ENCODE measurements around the gene MAPRE2.

MAPRE2 gene

GRCh38 chr18:35186291-35187034 is 145.2 kb downstream of the MAPRE2 start:
- TF ChIP-seq CTCF (IDR thresholded peaks at IDR 0.05; ENCODE audit: low read depth, low read length, poor library complexity, severe bottlenecking) (no peak), EZH2phosphoT487 (IDR thresholded peaks at IDR 0.05; ENCODE audit: borderline replicate concordance, low read length) (no peak)
- peaks cover 13% of the 10 kb centered on the region for H3K4me1 ChIP-seq (ENCODE audit: control insufficient read depth, low read length)
- no peaks in the 10 kb centered on the region for H3K9me2 ChIP-seq (replicated peaks; ENCODE audit: control insufficient read depth, low read length)
- H3F3A ChIP-seq (ENCODE audit: control insufficient read depth, insufficient read depth): no peaks in the 10 kb centered on the region
- H3K27me3 ChIP-seq (ENCODE audit: control insufficient read depth, low read length): no peaks in the 10 kb centered on the region
- H3K36me3 ChIP-seq (ENCODE audit: control insufficient read depth, low read length): no peaks in the 10 kb centered on the region
- no peak overlapping the region for H3K4me2 ChIP-seq (ENCODE audit: low read length)
- H3K4me3 ChIP-seq (ENCODE audit: low read length): no peak overlapping the region
- H3K79me2 ChIP-seq (ENCODE audit: control insufficient read depth, low read length): no peaks in the 10 kb centered on the region
- H3K27ac ChIP-seq (ENCODE audit: low read depth, low read length): no peak overlapping the region
- no peaks in the 10 kb centered on the region for H3K9me3 ChIP-seq (ENCODE audit: control insufficient read depth, insufficient read depth, low read length)
- H4K20me1 ChIP-seq (ENCODE audit: control insufficient read depth, insufficient read depth, low read depth, low read length): no peaks in the 10 kb centered on the region

GRCh38 chr18:35189510-35189909 is 148.3 kb downstream of the MAPRE2 start:
- H3K79me2 ChIP-seq (ENCODE audit: control insufficient read depth, low read length): no peaks in the 10 kb centered on the region
- no peaks in the 10 kb centered on the region for H4K20me1 ChIP-seq (ENCODE audit: control insufficient read depth, insufficient read depth, low read depth, low read length)
- no peaks in the 10 kb centered on the region for H3F3A ChIP-seq (ENCODE audit: control insufficient read depth, insufficient read depth)
- H3K4me3 ChIP-seq (ENCODE audit: low read length): no peak overlapping the region
- H3K9me2 ChIP-seq (replicated peaks; ENCODE audit: control insufficient read depth, low read length): no peaks in the 10 kb centered on the region
- H3K4me2 ChIP-seq (ENCODE audit: low read length): no peak overlapping the region
- no peak for TF ChIP-seq EZH2phosphoT487 (IDR thresholded peaks at IDR 0.05; ENCODE audit: borderline replicate concordance, low read length)
- H3K27me3 ChIP-seq (ENCODE audit: control insufficient read depth, low read length): no peaks in the 10 kb centered on the region
- no peak overlapping the region for H3K27ac ChIP-seq (ENCODE audit: low read depth, low read length)
- H3K4me1 ChIP-seq (ENCODE audit: control insufficient read depth, low read length): peaks cover 10% of the 10 kb centered on the region
- H3K9me3 ChIP-seq (ENCODE audit: control insufficient read depth, insufficient read depth, low read length): no peaks in the 10 kb centered on the region
- no peaks in the 10 kb centered on the region for H3K36me3 ChIP-seq (ENCODE audit: control insufficient read depth, low read length)

GRCh38 chr18:35190948-35191697 is 149.9 kb downstream of the MAPRE2 start:
- H3K36me3 ChIP-seq (ENCODE audit: control insufficient read depth, low read length): no peaks in the 10 kb centered on the region
- no peaks in the 10 kb centered on the region for H4K20me1 ChIP-seq (ENCODE audit: control insufficient read depth, insufficient read depth, low read depth, low read length)
- H3F3A ChIP-seq (ENCODE audit: control insufficient read depth, insufficient read depth): no peaks in the 10 kb centered on the region
- no peaks in the 10 kb centered on the region for H3K9me2 ChIP-seq (replicated peaks; ENCODE audit: control insufficient read depth, low read length)
- H3K9me3 ChIP-seq (ENCODE audit: control insufficient read depth, insufficient read depth, low read length): no peaks in the 10 kb centered on the region
- no peak overlapping the region for H3K27ac ChIP-seq (ENCODE audit: low read depth, low read length)
- H3K79me2 ChIP-seq (ENCODE audit: control insufficient read depth, low read length): no peaks in the 10 kb centered on the region
- H3K4me3 ChIP-seq (ENCODE audit: low read length): no peak overlapping the region
- H3K4me1 ChIP-seq (ENCODE audit: control insufficient read depth, low read length): peaks cover 10% of the 10 kb centered on the region
- no peak for TF ChIP-seq EZH2phosphoT487 (IDR thresholded peaks at IDR 0.05; ENCODE audit: borderline replicate concordance, low read length)
- H3K27me3 ChIP-seq (ENCODE audit: control insufficient read depth, low read length): no peaks in the 10 kb centered on the region
- H3K4me2 ChIP-seq (ENCODE audit: low read length): no peak overlapping the region

- Histone ChIP-seq H3K4me3 (ENCODE audit: low read length) (no peak overlapping the region), H3F3A (ENCODE audit: control insufficient read depth, insufficient read depth) (no peaks in the 10 kb centered on the region), H3K4me2 (ENCODE audit: low read length) (no peak overlapping the region), H3K27ac (ENCODE audit: low read depth, low read length) (no peak overlapping the region), H3K9me3 (ENCODE audit: control insufficient read depth, insufficient read depth, low read length) (no peaks in the 10 kb centered on the region), H3K79me2 (ENCODE audit: control insufficient read depth, low read length) (no peaks in the 10 kb centered on the region), H4K20me1 (ENCODE audit: control insufficient read depth, insufficient read depth, low read depth, low read length) (no peaks in the 10 kb centered on the region), H3K4me1 (ENCODE audit: control insufficient read depth, low read length) (peaks cover 10% of the 10 kb centered on the region), H3K27me3 (ENCODE audit: control insufficient read depth, low read length) (no peaks in the 10 kb centered on the region), H3K9me2 (replicated peaks; ENCODE audit: control insufficient read depth, low read length) (no peaks in the 10 kb centered on the region), H3K36me3 (ENCODE audit: control insufficient read depth, low read length) (no peaks in the 10 kb centered on the region)
- TF ChIP-seq EZH2phosphoT487 (IDR thresholded peaks at IDR 0.05; ENCODE audit: borderline replicate concordance, low read length) (no peak), CTCF (IDR thresholded peaks at IDR 0.05; ENCODE audit: low read depth, low read length, poor library complexity, severe bottlenecking) (no peak)
Measured at GRCh38 chr18:35191698-35192025, 150.4 kb downstream of the MAPRE2 start.
